GM21619 (cell line): ENCODE data around the gene FBXL12.
A peak's percentile ranks its signal among the peaks of the same experiment; 100 is the strongest.
"Not testable (repeated sequence)": the region's sequence is repeated elsewhere in the genome, so short reads cannot be mapped to it uniquely, and the experiment has no call there.

Experiments
- ATAC-seq: cut with Tn5 transposase; IDR thresholded peaks from one replicate; pipeline ENCODE4 v1.9.1; 2021; ENCODE audit not compliant: unreplicated experiment

Gene FBXL12

DNA sequence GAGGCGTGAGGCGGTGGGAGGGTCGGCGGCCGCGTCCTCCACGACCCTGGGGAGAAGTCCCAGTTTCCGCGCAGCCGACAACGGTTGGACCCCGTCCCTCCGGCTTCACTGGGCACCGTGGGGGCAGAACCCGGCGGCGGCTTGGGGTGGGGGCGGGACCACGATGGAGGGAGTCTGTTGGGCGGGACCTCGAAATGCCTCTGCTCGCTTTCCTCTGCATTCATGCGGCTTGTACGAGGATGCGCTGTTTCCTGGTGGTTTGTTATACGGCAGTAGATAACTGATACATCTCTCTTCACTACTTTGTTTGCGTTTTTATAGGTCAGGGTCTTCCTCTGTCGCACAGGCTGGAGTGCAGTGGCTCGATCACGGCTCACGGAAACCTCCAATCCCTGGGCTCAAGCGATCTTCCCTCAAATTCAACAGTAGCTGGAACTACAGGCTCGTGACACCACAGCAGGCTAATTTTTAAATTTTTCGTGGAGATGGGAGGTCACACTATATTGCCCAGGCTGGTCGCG is 25.7 kb downstream of the FBXL12 start:
- ATAC-seq, result no peak

DNA sequence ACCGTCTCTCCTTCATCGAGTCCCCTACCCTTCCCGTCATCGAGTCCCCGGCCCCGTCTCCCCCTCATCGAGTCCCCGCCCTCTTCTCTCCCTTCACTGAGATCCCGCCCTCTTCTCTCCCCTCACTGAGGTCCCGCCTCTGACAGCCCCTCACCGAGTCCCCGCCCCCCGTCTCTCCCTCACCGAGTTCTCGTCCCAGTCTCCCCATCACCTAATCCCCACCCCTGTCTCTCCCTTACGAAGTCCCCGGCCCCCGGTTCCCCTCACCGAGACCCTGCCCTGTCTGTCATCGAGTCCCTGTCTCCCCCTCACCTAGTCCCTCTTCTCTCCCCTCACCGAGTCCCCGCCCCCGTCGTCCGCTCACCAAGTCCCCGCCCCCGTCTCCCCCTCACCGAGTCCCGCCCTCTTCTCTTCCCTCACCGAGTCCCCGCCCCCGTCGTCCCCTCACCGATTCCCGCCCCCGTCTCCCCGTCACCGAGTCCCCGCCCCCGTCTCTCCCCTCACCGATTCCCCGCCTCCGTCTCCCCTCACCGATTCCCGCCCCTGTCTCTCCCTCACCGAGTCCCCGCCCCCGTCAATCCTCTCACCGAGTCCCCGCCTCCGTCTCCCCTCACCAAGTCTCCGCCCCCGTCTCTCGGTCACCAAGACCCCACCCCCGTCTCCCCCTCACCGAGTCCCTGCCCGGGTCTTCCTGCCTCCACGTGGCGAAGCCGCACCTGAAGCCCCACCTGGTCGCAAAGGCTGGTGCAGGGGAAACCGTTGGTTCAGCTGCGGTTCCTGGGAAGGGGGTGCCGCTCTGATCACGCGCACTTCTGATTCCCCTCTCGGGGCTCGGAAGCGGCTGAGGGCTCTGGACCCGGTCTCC is 26.4 kb downstream of the FBXL12 start:
- no peak for ATAC-seq

DNA sequence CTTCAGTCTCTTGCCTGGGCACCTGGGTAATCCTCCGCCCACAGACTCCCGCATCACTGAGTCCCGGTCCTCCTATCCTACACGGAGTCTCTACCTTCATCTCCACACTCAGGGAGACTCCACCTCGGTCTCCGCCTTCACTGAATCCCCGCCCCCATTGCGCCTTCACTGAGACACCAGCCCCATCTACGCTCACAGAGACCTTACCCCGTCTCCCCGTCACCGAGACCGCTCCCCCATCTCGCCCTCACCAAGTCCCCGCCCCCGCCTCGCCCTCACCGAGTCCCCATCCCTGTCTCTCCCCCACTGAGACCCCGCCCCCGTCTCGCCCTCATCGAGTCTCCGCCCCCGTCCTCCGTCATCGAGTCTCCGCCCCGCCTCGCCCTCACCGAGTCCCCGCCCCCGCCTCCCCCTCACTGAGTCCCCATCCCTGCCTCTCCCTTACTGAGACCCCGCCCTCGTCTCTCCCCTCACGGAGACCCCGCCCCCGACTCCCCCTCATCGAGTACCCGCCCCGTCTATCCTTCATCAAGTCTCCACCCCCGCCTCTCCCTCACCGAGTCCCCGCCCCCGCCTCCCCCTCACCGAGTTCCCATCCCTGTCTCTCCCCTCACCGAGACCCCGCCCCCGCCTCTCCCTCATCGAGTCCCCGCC is 27.2 kb downstream of the FBXL12 start:
- peak; percentile 46 for ATAC-seq

DNA sequence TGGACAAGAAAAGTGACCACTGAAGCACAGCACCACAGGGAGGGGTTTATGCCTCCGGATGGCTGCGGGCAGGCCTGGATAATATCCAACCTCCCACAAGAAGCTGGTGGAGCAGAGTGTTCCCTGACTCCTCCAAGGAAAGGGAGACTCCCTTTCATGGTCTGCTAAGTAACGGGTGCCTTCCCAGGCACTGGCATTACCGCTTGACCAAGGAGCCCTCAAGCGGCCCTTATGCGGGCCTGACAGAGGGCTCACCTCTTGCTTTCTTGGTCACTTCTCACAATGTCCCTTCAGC is 27.9 kb downstream of the FBXL12 start:
- not testable (repeated sequence) for ATAC-seq

DNA sequence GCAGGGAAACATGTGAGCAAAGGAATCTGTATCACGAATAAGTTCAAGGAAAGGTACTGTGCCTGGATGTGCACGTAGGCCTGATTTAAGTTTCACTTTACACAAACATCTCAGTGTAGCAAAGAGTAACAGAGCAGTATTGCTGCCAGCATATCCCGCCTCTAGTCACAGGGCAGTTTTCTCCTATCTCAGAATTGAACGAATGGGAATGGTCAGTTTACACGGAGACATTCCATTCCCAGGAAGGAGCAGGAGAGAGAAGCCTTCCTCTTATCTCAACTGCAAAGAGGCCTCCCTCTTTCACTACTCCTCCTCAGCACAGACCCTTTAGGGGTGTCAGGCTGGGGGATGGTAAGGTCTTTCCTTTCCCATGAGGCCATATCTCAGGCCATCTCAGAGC is 29.3 kb downstream of the FBXL12 start:
- not testable (repeated sequence) for ATAC-seq

DNA sequence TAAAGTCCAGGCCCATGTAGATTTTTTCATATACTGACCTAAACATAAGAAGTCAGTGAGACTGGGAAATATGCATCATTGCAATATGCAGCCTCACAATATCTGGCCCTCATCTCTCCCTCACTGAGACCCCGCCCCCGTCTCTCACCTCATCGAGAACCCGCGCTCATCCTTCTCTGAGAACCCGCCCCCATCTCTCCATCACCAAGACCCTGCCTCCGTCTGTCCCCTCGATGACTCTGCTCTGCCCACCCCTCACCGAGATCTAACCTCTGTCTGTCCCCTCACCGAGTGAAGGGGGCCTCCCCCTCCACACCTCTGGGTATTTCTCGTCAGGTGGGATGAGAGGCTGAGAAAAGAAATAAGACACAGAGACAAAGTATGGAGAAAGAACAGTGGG is 29.8 kb downstream of the FBXL12 start:
- no peak for ATAC-seq

DNA sequence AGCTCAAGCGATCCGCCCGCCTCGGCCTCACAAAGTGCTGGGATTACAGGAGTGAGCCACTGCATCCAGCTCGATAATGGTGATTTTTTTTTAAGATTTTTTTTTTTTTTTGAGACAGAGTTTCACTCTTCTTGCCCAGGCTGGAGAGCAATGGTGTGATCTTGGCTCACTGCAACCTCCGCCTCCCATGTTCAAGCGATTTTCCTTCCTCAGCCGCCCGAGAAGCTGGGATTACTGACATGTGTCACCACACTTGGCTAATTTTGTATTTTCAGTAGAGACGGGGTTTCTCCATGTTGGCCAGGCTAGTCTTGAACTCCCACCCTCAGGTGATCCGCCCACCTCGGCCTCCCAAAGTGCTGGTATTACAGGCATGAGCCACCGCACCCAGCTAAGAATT is 30.3 kb downstream of the FBXL12 start:
- not testable (repeated sequence) for ATAC-seq

DNA sequence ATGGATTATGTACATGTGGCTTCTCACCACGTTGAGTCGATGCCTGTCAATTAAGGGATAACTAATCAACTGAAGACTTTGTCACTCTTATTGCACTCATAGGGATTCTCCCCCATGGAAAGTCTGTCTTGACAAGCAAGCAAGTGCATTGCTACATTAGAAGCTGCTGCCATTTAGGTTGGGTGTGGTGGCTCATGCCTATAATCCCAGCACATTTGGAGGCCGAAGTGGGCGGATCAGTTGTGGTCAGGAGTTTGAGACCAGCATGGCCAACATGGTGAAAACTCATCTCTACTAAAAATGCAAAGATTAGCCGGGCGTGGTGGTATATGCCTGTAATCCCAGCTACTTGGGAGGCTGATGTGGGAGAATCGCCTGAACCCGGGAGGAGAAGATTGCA is 32.1 kb downstream of the FBXL12 start:
- ATAC-seq, result no peak

DNA sequence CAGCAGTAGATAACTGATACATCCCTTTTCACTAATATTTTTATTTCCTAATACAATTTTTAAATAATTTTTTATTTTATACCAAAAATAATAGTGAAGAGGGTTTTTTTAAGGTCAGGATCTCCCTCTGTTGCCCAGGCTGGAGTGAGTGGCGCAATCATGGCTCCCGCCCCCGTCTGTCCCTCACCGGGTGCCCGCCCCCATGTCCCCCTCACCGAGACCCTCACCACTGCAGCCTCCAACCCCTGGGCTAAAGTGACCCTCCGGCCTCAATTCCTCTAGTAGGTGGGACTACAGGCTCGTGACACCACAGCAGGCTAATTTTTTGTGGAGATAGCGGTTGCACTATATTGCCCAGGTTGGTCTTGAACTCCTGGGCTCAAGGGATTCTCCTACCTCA is 32.5 kb downstream of the FBXL12 start:
- no peak for ATAC-seq

DNA sequence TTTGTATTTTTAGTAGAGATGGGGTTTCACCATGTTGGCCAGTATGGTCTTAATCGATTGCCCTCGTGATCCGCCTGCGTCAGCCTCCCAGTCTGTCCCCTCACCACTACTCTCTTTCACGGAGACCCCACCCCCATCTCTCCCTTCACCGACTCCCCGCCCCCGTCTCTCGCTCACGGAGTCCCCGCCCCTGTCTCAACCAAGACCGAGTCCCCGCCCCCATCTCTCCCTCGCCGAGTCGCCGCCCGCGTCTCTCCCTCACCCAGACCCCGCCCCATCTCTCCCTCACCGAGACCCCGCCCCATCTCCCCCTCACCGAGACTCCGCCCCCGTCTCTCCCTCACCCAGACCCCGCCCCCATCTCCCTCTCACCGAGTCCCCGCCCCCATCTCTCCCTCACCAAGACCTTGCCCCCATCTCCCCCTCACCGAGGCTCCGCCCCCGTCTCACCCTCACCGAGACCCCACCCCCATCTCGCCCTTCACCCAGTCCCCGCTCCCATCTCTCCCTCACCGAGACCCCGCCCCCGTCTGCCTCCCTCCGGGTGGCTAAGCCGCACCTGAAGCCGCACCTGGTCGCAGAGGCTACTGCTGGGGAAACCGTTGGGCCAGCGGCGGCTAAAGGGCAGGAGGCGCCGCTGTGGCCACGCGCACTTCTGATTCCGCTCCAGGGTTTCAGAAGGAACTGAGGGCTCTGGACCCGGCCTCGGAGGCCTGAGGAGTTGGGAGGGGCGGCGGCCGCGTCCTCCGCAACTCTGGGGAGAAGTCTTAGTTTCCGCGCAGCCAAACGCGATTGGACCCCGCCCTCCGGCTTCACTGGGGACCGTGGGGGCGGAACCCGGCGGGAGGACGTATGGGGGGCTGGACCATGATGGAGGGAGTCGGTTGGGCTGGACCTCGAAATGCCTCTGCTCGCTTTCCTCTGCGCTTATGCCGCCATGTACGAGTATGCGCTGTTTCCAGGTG is 33.2 kb downstream of the FBXL12 start:
- ATAC-seq, result peak; percentile 73

DNA sequence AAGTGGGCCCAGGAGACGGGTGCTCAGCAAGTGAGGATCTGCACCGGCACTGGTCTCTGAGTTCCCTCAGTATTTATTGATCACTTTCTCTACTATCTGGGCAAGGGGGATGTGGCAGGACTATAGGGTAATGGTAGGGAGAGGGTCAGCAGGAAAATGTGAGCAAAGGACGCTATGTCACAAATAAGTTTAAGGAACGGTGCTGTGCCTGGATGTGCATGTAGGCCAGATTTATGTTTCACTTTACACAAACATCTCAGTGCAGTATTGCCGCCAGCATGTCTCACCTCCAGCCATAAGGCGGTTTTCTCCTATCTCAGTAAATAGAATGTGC is 34.7 kb downstream of the FBXL12 start:
- ATAC-seq, result not testable (repeated sequence)

DNA sequence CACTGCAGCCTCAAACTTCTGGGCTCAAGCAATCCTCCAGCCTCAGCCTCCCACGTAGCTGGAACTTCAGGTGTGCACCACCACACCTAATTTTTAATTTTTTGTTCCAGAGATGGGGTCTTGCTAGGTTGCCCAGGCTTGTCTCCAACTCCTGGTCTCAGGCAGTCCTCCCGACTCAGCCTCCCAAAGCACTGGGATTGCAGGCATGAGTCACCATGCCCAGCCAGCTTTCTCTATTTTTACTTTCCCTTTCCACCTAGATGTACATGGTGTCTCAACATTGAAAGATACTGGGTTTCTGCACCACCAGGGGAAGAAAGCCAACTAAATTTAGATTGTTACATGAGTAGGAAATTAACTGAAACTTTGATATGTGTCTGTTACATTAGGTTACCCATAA is 36.5 kb downstream of the FBXL12 start:
- no peak for ATAC-seq

DNA sequence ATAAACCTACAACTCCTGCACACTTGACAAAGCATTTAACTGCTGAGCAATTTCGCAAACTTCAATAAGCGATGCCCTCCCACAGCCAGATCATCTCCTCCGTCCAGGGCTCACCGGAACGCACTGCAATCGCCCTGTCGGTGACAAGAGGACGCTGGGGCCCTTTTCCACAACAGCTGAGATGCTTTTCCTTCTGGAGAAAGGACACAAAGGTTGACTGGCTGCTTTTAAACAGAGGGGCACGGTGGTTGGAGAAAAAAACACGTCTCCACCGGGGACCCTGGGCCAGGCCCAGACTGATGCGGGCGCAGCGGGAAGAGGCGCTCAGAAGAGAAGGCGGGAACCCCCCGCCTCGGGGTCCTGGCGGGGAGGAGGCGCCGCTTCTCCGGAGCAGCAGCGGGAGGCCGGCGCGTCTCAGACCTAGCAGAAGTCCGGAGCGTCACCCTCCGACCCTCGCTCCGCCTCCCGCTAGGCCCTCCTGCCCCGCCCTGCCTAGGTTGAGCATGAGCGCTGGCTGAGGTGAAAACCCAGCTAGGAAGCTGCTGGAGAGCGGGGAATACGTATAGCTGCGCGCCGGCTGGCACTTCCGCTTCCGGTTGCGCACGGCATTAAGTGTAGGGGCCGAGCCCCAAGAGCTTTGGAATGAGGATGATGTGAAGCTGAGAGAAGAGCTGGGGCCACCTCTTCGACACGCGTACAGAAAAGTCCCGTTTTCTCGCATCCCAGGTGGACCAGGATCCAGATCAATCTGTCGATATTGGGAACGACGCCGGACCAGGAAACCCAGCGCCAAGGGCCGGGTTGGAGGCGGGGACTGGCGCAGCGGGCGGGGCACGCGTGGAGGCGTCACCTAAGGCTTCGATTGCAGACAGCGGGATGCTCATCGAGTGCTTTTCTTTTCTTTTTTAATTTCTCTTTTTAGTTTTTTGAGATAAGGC is 50.4 kb downstream of the FBXL12 start, which contains the start of gene ZNF846:
ZNF846 (minus strand) TSS at position 564 of the 938 bp plus-strand sequence. CDS start 3,788 bp downstream, outside the sequence.
- ATAC-seq, result peak; percentile 98
